Mesothelial cell of epicardium (in vitro differentiated cells): ENCODE results near the gene SOX13. TPM values are rescaled to one million over a fixed set of nuclear protein-coding genes. Genes with fewer than 3 reads are reported as not detected.

ENCODE experiments used
- DNase-seq, 2 experiments: peaks; one replicate each; pipeline ENCODE4 v3.0.0; 2021; ENCODE audit warnings: low spot score in 2 of 2; ENCODE audit not compliant: unreplicated experiment in 2 of 2
- H3K27ac Mint-ChIP-seq: 2 replicates; pipeline ENCODE4 v1.8.0; 2021; ENCODE audit warnings: mixed read lengths
- H3K27me3 Mint-ChIP-seq: 2 replicates; pipeline ENCODE4 v1.8.0; 2021; ENCODE audit warnings: low read depth, mixed read lengths
- H3K36me3 Mint-ChIP-seq: 2 replicates; pipeline ENCODE4 v1.8.0; 2021; ENCODE audit warnings: mixed read lengths
- H3K4me1 Mint-ChIP-seq: 2 replicates; pipeline ENCODE4 v1.8.0; 2021; ENCODE audit warnings: mixed read lengths
- H3K4me3 Mint-ChIP-seq: 2 replicates; pipeline ENCODE4 v1.8.0; 2021; ENCODE audit warnings: mild to moderate bottlenecking, moderate library complexity, mixed read lengths
- H3K9me3 Mint-ChIP-seq: 2 replicates; pipeline ENCODE4 v1.8.0; 2021; ENCODE audit warnings: mixed read lengths
- total RNA-seq: library from RNA; stranded (reverse); gene quantifications from 3 replicates; pipeline ENCODE4 v1.2.1, GENCODE V29; 2021
- TF ChIP-seq, protein P1 (sequence below): fragments of 200-600 bp; sonication (generic); IDR thresholded peaks from one replicate; pipeline ENCODE4 v1.5.0; 2021; ENCODE audit warnings: antibody characterized with exemption; ENCODE audit not compliant: unreplicated experiment

SOX13 gene
- total RNA-seq, 1 donor from 2014 or later = 61.7 TPM

DNA sequence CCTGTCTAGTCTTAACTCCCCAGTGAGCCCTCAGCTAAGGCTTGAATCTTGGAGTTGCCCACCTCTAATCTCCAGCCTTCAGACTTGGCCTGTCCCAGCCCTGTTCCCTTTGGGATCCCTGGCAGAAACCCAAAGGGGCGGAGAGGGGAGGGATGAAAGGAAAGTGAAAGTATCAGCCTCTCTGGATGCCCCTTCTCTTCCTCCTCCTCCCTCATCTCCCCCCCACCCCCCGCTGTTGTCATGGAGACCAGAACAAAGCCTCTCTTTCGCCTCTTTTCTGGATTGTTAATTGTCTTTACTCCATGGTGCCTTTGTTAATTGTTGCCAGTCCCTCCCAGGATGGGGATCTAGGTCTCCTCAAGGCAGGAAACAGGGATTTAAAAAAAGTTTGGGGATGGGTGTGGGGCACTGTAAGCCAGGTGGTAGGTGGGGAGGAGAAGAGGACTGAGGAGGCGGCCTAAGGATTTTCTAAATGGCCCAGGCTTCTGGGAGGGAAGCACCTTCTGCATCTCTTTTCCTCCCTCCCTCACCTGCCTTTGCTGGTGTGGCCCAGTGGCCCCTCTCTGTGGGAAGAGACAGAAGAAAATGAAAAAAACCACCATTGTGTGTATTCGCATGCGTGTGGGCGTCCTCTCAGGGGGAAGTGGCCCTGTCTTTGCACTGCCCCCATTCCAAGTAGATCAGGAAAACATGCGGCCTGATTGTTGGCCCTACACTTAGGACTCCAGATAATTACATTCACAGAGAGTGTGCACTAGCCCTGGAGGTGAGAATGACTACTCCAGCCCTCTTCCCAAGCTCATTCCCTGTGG lies 7.5 kb upstream of the SOX13 start:
- Mint-ChIP-seq H3K36me3 (no peaks in the 10 kb centered on the region), H3K27ac (no peak overlapping the region), H3K4me1 (peaks cover 16% of the 10 kb centered on the region), H3K9me3 (no peaks in the 10 kb centered on the region), H3K27me3 (no peaks in the 10 kb centered on the region), H3K4me3 (no peak overlapping the region)
- TF ChIP-seq, protein P1, sequence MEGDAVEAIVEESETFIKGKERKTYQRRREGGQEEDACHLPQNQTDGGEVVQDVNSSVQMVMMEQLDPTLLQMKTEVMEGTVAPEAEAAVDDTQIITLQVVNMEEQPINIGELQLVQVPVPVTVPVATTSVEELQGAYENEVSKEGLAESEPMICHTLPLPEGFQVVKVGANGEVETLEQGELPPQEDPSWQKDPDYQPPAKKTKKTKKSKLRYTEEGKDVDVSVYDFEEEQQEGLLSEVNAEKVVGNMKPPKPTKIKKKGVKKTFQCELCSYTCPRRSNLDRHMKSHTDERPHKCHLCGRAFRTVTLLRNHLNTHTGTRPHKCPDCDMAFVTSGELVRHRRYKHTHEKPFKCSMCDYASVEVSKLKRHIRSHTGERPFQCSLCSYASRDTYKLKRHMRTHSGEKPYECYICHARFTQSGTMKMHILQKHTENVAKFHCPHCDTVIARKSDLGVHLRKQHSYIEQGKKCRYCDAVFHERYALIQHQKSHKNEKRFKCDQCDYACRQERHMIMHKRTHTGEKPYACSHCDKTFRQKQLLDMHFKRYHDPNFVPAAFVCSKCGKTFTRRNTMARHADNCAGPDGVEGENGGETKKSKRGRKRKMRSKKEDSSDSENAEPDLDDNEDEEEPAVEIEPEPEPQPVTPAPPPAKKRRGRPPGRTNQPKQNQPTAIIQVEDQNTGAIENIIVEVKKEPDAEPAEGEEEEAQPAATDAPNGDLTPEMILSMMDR = no peak
- no peak for DNase-seq

DNA sequence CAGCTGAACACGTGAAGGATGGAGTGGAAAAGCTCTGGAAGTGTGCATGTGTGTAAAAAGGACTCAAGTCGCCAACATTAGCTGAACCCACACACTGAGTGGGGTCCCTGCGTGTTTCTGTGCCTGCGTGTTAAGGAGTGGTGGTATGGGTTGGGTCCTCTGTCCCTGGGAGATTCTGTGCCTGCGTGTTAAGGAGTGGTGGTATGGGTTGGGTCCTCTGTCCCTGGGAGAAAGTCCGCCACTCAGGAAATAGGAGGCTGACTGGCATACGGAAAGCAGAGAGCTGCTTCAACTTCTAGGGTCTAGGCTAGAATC lies 7.0 kb upstream of the SOX13 start:
- DNase-seq = no peak
- Mint-ChIP-seq H3K9me3 (no peaks in the 10 kb centered on the region), H3K36me3 (no peaks in the 10 kb centered on the region), H3K27ac (no peak overlapping the region), H3K4me3 (no peak overlapping the region), H3K4me1 (peaks cover 16% of the 10 kb centered on the region), H3K27me3 (no peaks in the 10 kb centered on the region)
- TF ChIP-seq, protein P1 = no peak

DNA sequence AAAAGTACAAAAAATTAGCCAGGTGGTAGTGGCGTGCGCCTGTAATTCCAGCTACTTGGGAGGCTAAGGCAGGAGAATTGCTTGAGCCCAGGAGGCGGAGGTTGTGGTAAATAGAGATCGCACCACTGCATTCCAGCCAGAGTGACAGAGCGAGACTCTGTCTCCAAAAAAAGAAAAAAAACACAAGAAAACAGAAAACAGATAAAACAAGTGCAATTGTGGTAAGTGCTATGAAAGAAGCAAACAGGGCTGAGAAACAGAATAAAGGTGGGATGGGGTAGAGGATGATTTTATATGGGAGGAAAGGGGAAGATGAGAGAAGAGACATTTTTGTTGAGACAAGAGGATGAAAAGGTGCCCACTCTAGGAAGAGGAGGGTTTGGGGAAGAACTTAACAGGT lies 5.0 kb upstream of the SOX13 start:
- H3K36me3 Mint-ChIP-seq = no peaks in the 10 kb centered on the region
- H3K4me3 Mint-ChIP-seq = no peak overlapping the region
- no peak overlapping the region for H3K27ac Mint-ChIP-seq
- DNase-seq = no peak
- TF ChIP-seq, protein P1 = no peak
- no peaks in the 10 kb centered on the region for H3K9me3 Mint-ChIP-seq
- peaks cover 12% of the 10 kb centered on the region for H3K4me1 Mint-ChIP-seq
- no peaks in the 10 kb centered on the region for H3K27me3 Mint-ChIP-seq

DNA sequence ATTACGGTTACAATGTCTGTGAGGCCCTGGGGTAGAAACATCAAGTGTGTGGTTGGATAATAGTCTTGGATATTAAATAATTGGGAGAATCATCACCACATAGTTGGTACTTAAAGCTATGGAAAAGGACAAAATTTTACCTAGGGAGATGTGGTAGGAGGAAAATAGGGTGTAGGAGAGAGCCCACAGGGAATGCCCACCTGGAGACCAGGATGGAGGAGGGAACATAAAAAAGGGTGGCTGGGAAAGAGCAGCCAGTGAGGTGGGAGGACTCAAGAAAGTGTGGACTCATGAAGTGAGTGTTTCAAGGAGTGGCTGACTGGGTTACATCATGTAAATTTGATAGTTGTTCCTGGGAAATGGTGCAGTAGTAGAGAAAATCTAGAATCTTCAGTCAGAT lies 3.0 kb upstream of the SOX13 start:
- no peaks in the 10 kb centered on the region for H3K9me3 Mint-ChIP-seq
- H3K27ac Mint-ChIP-seq = no peak overlapping the region
- H3K36me3 Mint-ChIP-seq = no peaks in the 10 kb centered on the region
- H3K4me1 Mint-ChIP-seq = peaks cover 13% of the 10 kb centered on the region
- TF ChIP-seq, protein P1 = no peak
- DNase-seq = no peak
- H3K4me3 Mint-ChIP-seq = no peak overlapping the region
- H3K27me3 Mint-ChIP-seq = no peaks in the 10 kb centered on the region

DNA sequence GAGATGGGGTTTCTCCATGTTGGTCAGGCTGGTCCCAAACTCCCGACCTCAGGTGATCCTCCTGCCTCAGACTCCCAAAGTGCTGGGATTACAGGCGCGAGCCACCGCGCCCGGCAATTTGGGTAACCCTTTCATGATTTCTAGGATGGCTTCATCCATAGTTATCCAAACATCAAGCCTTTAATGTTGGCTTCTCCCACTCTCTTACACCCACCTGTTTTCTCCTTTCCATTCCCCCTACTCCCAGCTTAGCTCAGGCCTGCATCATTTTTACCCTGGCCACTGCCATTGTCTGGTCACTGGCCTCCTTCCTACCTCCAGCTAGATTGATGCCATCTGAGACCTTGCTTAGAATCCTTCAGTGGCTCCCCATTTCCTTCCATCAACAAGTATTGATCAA lies 2.0 kb upstream of the SOX13 start:
- TF ChIP-seq, protein P1 = no peak
- H3K9me3 Mint-ChIP-seq = no peaks in the 10 kb centered on the region
- peaks cover 11% of the 10 kb centered on the region for H3K4me1 Mint-ChIP-seq
- H3K36me3 Mint-ChIP-seq = no peaks in the 10 kb centered on the region
- no peak overlapping the region for H3K4me3 Mint-ChIP-seq
- DNase-seq = no peak
- no peak overlapping the region for H3K27ac Mint-ChIP-seq
- no peaks in the 10 kb centered on the region for H3K27me3 Mint-ChIP-seq

DNA sequence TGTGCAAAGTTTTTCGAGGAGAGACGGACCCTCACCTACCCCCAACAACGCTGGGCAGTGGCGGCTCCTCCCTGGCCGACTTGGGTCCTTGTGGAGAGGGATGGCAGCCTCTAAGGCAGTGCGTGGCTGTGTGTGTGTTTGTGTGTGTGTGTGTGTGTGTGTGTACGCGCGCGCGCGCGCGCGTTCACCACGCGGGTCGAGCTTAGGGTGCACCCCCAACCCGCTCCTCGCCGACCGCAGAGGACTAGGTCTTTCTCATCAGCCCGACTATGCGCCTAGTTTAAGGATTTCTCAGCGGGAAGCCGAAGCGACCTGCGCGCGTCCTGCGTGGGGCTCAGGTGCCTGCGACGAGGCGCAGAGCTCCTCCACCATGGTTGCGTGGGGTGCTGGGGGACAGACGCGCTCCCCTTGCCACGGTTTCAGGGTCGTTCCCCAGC lies 940 bp downstream of the SOX13 start:
- H3K36me3 Mint-ChIP-seq = no peaks in the 10 kb centered on the region
- peak overlapping the region; percentile 98 for H3K4me3 Mint-ChIP-seq
- H3K27me3 Mint-ChIP-seq = no peaks in the 10 kb centered on the region
- TF ChIP-seq, protein P1 = no peak
- no peaks in the 10 kb centered on the region for H3K9me3 Mint-ChIP-seq
- H3K27ac Mint-ChIP-seq = peak overlapping the region; percentile 95
- no peak for DNase-seq
- peaks cover 39% of the 10 kb centered on the region for H3K4me1 Mint-ChIP-seq
